Keratinocyte (primary cell): ENCODE measurements around the gene POLR2M. TPM values are rescaled to one million over a fixed set of nuclear protein-coding genes. Genes with fewer than 3 reads are reported as not detected.

Experiments used
- DNase-seq: peaks from one replicate; pipeline ENCODE4 v3.0.0-alpha.2; 2011; ENCODE audit warnings: low read depth, missing footprints, low spot score
- FAIRE-seq: peaks from 2 replicates; lab custom pipeline; 2011; peaks lifted over from hg19 to GRCh38; lab: Jason Lieb, UNC
- H2AFZ ChIP-seq: 2 replicates; pipeline ENCODE4 v1.6.0; 2012; ENCODE audit warnings: low read length, control low read depth, inconsistent platforms; ENCODE audit not compliant: control insufficient read depth
- H3K27ac ChIP-seq: 2 replicates; pipeline ENCODE4 v1.5.1; 2011; ENCODE audit warnings: low read length; ENCODE audit not compliant: control insufficient read depth, insufficient read depth
- H3K27me3 ChIP-seq: 3 replicates; pipeline ENCODE4 v1.6.0; 2011; ENCODE audit warnings: low read length; ENCODE audit not compliant: control insufficient read depth, insufficient read depth; ENCODE audit errors: extremely low read depth
- H3K36me3 ChIP-seq, 2 experiments: 2 replicates in 1 of 2; 3 replicates in 1 of 2; pipeline ENCODE4 v1.5.1; 2011; ENCODE audit warnings: low read length in 2 of 2, mild to moderate bottlenecking in 1 of 2; ENCODE audit not compliant: control insufficient read depth in 2 of 2, insufficient read depth in 2 of 2; ENCODE audit errors: extremely low read depth in 1 of 2
- H3K4me1 ChIP-seq: 3 replicates; pipeline ENCODE4 v1.5.1; 2011; ENCODE audit warnings: low read length; ENCODE audit not compliant: control insufficient read depth, insufficient read depth; ENCODE audit errors: extremely low read depth
- H3K4me2 ChIP-seq: 3 replicates; pipeline ENCODE4 v1.6.0; 2011; ENCODE audit warnings: low read depth, low read length; ENCODE audit not compliant: control insufficient read depth, insufficient read depth; ENCODE audit errors: extremely low read depth
- H3K4me3 ChIP-seq, 3 experiments: fragments of 200-600 bp in 1 of 3; sonication (generic) in 1 of 3; 2 replicates in 2 of 3; 3 replicates in 1 of 3; pipeline ENCODE4 v1.5.1; 2011 to 2016; ENCODE audit warnings: low read length in 3 of 3, mild to moderate bottlenecking in 3 of 3, control low read depth in 2 of 3, inconsistent platforms in 1 of 3, low read depth in 1 of 3, mixed read lengths in 1 of 3, mixed run types in 1 of 3, moderate library complexity in 1 of 3; ENCODE audit not compliant: control insufficient read depth in 2 of 3, insufficient read depth in 2 of 3; ENCODE audit errors: extremely low read depth in 1 of 3
- H3K79me2 ChIP-seq: 2 replicates; pipeline ENCODE4 v1.6.0; 2012; ENCODE audit warnings: low read length; ENCODE audit not compliant: control insufficient read depth, insufficient read depth
- H3K9ac ChIP-seq: 3 replicates; pipeline ENCODE4 v1.6.0; 2011; ENCODE audit warnings: low read length; ENCODE audit not compliant: control insufficient read depth, insufficient read depth; ENCODE audit errors: extremely low read depth
- H3K9me1 ChIP-seq: 3 replicates; pipeline ENCODE4 v1.6.0; 2011; ENCODE audit warnings: low read length; ENCODE audit not compliant: control insufficient read depth, insufficient read depth; ENCODE audit errors: extremely low read depth
- H3K9me3 ChIP-seq: 2 replicates; pipeline ENCODE4 v1.5.1; 2012; ENCODE audit warnings: low read depth, low read length; ENCODE audit not compliant: control insufficient read depth
- H4K20me1 ChIP-seq: 3 replicates; pipeline ENCODE4 v1.6.0; 2011; ENCODE audit warnings: low read length; ENCODE audit not compliant: control insufficient read depth, insufficient read depth; ENCODE audit errors: extremely low read depth
- EZH2 ChIP-seq: IDR thresholded peaks from one replicate; pipeline ENCODE4 v1.6.1; 2012; ENCODE audit warnings: inconsistent platforms, mild to moderate bottlenecking, low read length, moderate library complexity
- dilution Hi-C: fragments of 300-500 bp; cut with MboI; formaldehyde crosslinking; loops from one replicate; pipeline ENCODE4 v1.7.0; 2020; ENCODE audit warnings: low sequenced_read_pairs; ENCODE audit not compliant: extremely low pct_ligation_motif_present
- polyA plus RNA-seq, 5 experiments: library from polyadenylated mRNA; depleted of rRNA in 3 of 5; stranded (reverse) in 3 of 5; stranded (forward) in 1 of 5; unstranded in 1 of 5; fragments of >200 nt; gene quantifications; 1 replicate in 1 of 5; 2 replicates in 3 of 5; 3 replicates in 1 of 5; pipeline versions ENCODE4 v1.2.1 to v1.2.3, GENCODE V29; 2011 to 2012; ENCODE audit warnings: missing spikeins in 2 of 5, low read depth in 1 of 5, low replicate concordance in 1 of 5
- TF ChIP-seq, protein P1 (sequence below), 3 experiments: IDR thresholded peaks in 1 of 3; conservative IDR thresholded peaks in 1 of 3; optimal IDR thresholded peaks in 1 of 3; 2 replicates in 2 of 3; 3 replicates in 1 of 3; pipeline versions ENCODE3 to v1.5.1; 2011; ENCODE audit warnings: low read length in 3 of 3, mild to moderate bottlenecking in 3 of 3, moderate library complexity in 2 of 3, control low read depth in 1 of 3, inconsistent platforms in 1 of 3; ENCODE audit not compliant: insufficient read depth in 2 of 3; ENCODE audit errors: extremely low read depth in 1 of 3

POLR2M gene
- polyA plus RNA-seq, 1 donor (not counting 4 experiments of a cell fraction or from before 2014, with no cell fraction given) = 40.6 TPM

DNA sequence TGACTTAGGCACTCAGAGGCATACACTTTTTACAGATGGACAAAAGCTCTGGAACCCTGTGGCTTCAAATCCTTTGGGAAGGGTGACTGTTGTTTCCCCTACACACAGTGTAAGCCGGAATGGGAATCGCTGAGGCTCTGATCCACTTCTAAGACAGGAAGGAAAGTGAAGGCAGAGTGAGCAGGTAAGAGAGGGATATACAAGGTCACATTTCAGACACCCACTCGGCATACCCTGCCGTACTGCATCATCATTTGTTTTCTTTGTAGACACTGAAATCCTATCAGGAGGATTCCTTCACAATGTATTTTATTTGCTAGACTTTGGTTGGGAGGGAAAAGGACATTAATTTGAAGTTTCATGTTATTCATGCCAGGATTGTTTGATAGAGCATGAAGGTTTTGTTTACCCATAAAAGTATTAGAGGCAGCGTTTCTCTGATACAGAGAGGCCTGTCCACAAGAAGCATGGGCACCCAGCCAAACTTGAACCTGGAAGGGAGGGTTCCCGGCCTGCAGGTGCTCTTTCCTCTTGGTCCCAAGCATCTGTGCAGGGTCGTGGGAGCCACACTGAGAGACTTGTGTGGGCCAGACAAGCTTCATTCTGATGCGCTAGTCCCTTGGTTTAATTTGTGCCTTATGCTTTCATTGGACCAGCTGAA lies 21.9 kb upstream of the POLR2M start:
- Histone ChIP-seq H3K9me3 (no peaks in the 10 kb centered on the region), H2AFZ (no peak overlapping the region), H3K9me1 (no peaks in the 10 kb centered on the region), H3K4me2 (no peak overlapping the region), H3K9ac (no peak overlapping the region), H3K79me2 (no peaks in the 10 kb centered on the region), H3K27ac (no peak overlapping the region), H3K4me1 (peaks cover 10% of the 10 kb centered on the region), H3K4me3 (no peak overlapping the region), H3K36me3 (no peaks in the 10 kb centered on the region), H4K20me1 (no peaks in the 10 kb centered on the region), H3K27me3 (no peaks in the 10 kb centered on the region)
- dilution Hi-C loops = no loop called here
- FAIRE-seq = no peak
- TF ChIP-seq EZH2 = no peak
- TF ChIP-seq, protein P1, sequence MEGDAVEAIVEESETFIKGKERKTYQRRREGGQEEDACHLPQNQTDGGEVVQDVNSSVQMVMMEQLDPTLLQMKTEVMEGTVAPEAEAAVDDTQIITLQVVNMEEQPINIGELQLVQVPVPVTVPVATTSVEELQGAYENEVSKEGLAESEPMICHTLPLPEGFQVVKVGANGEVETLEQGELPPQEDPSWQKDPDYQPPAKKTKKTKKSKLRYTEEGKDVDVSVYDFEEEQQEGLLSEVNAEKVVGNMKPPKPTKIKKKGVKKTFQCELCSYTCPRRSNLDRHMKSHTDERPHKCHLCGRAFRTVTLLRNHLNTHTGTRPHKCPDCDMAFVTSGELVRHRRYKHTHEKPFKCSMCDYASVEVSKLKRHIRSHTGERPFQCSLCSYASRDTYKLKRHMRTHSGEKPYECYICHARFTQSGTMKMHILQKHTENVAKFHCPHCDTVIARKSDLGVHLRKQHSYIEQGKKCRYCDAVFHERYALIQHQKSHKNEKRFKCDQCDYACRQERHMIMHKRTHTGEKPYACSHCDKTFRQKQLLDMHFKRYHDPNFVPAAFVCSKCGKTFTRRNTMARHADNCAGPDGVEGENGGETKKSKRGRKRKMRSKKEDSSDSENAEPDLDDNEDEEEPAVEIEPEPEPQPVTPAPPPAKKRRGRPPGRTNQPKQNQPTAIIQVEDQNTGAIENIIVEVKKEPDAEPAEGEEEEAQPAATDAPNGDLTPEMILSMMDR (optimal IDR thresholded peaks at IDR 0.05 in 1 of 3, IDR thresholded peaks at IDR 0.05 in 1 of 3, conservative IDR thresholded peaks at IDR 0.05 in 1 of 3; ENCODE audit: extremely low read depth in 1 of 3, insufficient read depth in 2 of 3, low read length in 3 of 3) = no peak
- no peak for DNase-seq

DNA sequence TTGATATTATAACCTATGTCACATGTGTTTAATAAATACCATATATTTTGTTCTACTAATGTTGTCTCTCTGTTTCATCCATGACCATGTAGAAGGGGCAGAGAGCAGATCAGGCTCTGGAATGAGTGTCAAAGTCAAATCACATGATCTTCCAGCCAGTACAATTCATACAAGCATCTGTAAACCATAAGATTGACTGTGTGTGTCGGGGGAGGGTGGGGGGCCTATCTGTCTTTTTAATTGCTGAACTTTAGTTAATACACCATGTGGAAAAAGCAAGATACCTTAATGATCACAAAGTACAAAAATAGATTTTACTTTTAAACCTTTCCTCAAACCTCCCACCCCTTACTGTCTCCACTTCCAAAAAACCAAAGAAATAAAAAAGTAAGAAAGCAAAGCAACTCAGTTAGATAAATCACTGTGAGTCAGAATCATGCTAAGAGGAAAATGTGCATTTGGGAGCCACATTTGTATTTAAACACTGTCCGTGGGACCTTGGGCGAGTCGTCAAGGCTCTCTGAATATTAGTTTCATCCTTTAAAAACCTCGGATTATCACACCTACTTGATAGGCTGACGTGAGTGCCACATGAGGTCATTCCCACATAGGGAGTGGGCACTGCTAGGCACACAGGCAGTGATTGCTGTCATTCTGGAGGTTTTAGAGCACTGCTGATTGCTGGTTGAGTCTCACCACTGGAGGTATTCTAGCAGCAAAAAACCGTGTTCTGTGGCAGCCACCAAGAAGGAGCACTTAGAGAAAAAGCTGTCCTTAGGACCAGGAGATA lies 21.0 kb upstream of the POLR2M start:
- TF ChIP-seq EZH2 = no peak
- TF ChIP-seq, protein P1 (optimal IDR thresholded peaks at IDR 0.05 in 1 of 3, IDR thresholded peaks at IDR 0.05 in 1 of 3, conservative IDR thresholded peaks at IDR 0.05 in 1 of 3; ENCODE audit: extremely low read depth in 1 of 3, insufficient read depth in 2 of 3, low read length in 3 of 3) = no peak
- Histone ChIP-seq H2AFZ (no peak overlapping the region), H3K9me3 (no peaks in the 10 kb centered on the region), H3K4me2 (no peak overlapping the region), H3K9ac (no peak overlapping the region), H3K36me3 (no peaks in the 10 kb centered on the region), H4K20me1 (no peaks in the 10 kb centered on the region), H3K79me2 (no peaks in the 10 kb centered on the region), H3K4me1 (peaks cover 1% of the 10 kb centered on the region), H3K27ac (no peak overlapping the region), H3K27me3 (no peaks in the 10 kb centered on the region), H3K9me1 (no peaks in the 10 kb centered on the region), H3K4me3 (no peak overlapping the region)
- DNase-seq (no peak), FAIRE-seq (no peak)
- dilution Hi-C loops = no loop called here
